Naive thymus-derived CD4-positive, alpha-beta T cell (primary cell): ENCODE results near the gene NELFCD. TPM values are rescaled to one million over a fixed set of nuclear protein-coding genes. Genes with fewer than 3 reads are reported as not detected.
A peak's percentile ranks its signal among the peaks of the same experiment; 100 is the strongest.

Experiments
- ATAC-seq: fragments of 150-1000 bp; cut with Tn5 transposase; 2 replicates; pipeline ENCODE4 v1.10.0; 2021; ENCODE audit warnings: mild to moderate bottlenecking, moderate library complexity
- CTCF ChIA-PET: fragments of 350-600 bp; sonication (Branson Sonifier 250); formaldehyde crosslinking; loops from one replicate; lab custom pipeline; 2021; ENCODE audit warnings: antibody characterized with exemption; lab: Charles Lee
- POLR2A ChIA-PET: fragments of 350-600 bp; sonication (Branson Sonifier 250); formaldehyde crosslinking; loops from one replicate; lab custom pipeline; 2021; ENCODE audit warnings: antibody characterized with exemption, inconsistent platforms; lab: Charles Lee
- DNase-seq, 9 donors: peaks; one replicate each; pipeline versions ENCODE4 v3.0.0 to v3.0.0-alpha.2; 2020 to 2022; ENCODE audit warnings: mixed read lengths in 1 of 9
- H3K27ac ChIP-seq: one replicate; pipeline ENCODE4 v1.7.0; 2013; ENCODE audit warnings: mild to moderate bottlenecking, low read depth, low read length, moderate library complexity
- H3K27me3 ChIP-seq, 2 donors: one replicate each; pipeline ENCODE4 v1.7.0; 2013; ENCODE audit warnings: low read length in 2 of 2, mild to moderate bottlenecking in 2 of 2, moderate library complexity in 2 of 2; ENCODE audit not compliant: control insufficient read depth in 2 of 2, insufficient read depth in 2 of 2
- H3K36me3 ChIP-seq, 3 experiments: 1 replicate in 2 of 3; 2 replicates in 1 of 3; pipeline ENCODE4 v1.7.0; 2013; ENCODE audit warnings: low read length in 3 of 3, mild to moderate bottlenecking in 3 of 3, moderate library complexity in 1 of 3; ENCODE audit not compliant: insufficient read depth in 3 of 3, control insufficient read depth in 2 of 3
- H3K4me1 ChIP-seq, 2 donors: one replicate each; pipeline ENCODE4 v1.7.0; 2013; ENCODE audit warnings: low read length in 2 of 2, mild to moderate bottlenecking in 2 of 2, moderate library complexity in 1 of 2; ENCODE audit not compliant: control insufficient read depth in 2 of 2, insufficient read depth in 2 of 2
- H3K4me3 ChIP-seq: 2 replicates; pipeline ENCODE4 v1.7.0; 2013; ENCODE audit warnings: mild to moderate bottlenecking, low read length
- H3K9me3 ChIP-seq, 3 experiments: 1 replicate in 2 of 3; 2 replicates in 1 of 3; pipeline ENCODE4 v1.7.0; 2013; ENCODE audit warnings: low read length in 3 of 3; ENCODE audit not compliant: control insufficient read depth in 2 of 3
- H3K27ac Mint-ChIP-seq, 9 donors: one replicate each; pipeline ENCODE4 v1.8.0; 2020 to 2022; ENCODE audit warnings: mixed read lengths in 9 of 9, mild to moderate bottlenecking in 8 of 9, moderate library complexity in 5 of 9, inconsistent platforms in 2 of 9
- H3K27me3 Mint-ChIP-seq, 5 donors: one replicate each; pipeline ENCODE4 v1.8.0; 2021 to 2022; ENCODE audit warnings: mixed read lengths in 5 of 5, mild to moderate bottlenecking in 1 of 5
- H3K36me3 Mint-ChIP-seq, 5 donors: one replicate each; pipeline ENCODE4 v1.8.0; 2020 to 2022; ENCODE audit warnings: mixed read lengths in 5 of 5, mild to moderate bottlenecking in 3 of 5, inconsistent platforms in 1 of 5
- H3K4me1 Mint-ChIP-seq, 7 donors: one replicate each; pipeline ENCODE4 v1.8.0; 2020 to 2022; ENCODE audit warnings: mixed read lengths in 7 of 7, mild to moderate bottlenecking in 3 of 7, inconsistent platforms in 1 of 7
- H3K4me3 Mint-ChIP-seq, 10 donors: one replicate each; pipeline ENCODE4 v1.8.0; 2020 to 2022; ENCODE audit warnings: mild to moderate bottlenecking in 10 of 10, mixed read lengths in 10 of 10, moderate library complexity in 6 of 10, inconsistent platforms in 2 of 10
- H3K9me3 Mint-ChIP-seq, 11 donors: one replicate each; pipeline ENCODE4 v1.8.0; 2020 to 2022; ENCODE audit warnings: mixed read lengths in 11 of 11, mild to moderate bottlenecking in 4 of 11, inconsistent platforms in 1 of 11, moderate library complexity in 1 of 11
- intact Hi-C, 2 donors: fragments of 100-400 bp; cut with micrococcal nuclease; formaldehyde crosslinking; loops; one replicate each; pipeline ENCODE4 v1.15.1; 2023
- polyA plus RNA-seq, 2 donors: library from polyadenylated mRNA; unstranded; fragments of 300-500 nt; fragmentation: Illumina TruSeq; gene quantifications; one replicate each; pipeline ENCODE4 v1.2.3, GENCODE V29; 2021
- total RNA-seq, 6 experiments: library from RNA in 5 of 6; stranded (reverse) in 5 of 6; gene quantifications; 1 replicate in 5 of 6; 2 replicates in 1 of 6; pipeline ENCODE4 v1.2.3 and lab custom pipeline; 2021 to 2026

NELFCD gene
- total and polyA plus RNA-seq, 7 experiments from 2014 or later: 65.0 to 96.1 (median 89.0) TPM

GRCh38 chr20:59042151-59042795 is 61.2 kb downstream of the NELFCD start, which contains the start of gene PRELID3B:
TSS of gene PRELID3B (minus strand) at chr20:59042786. CDS start at chr20:59042730, 56 bp downstream.
- ATAC-seq (peak; percentile 39), DNase-seq (peak in 5 of 9 donors; percentile 12 to 59 (median 16))
- peak within 1 kb of the TSS; percentile 81 to 96 (median 90) for H3K4me3 Mint-ChIP-seq
- Histone ChIP-seq H3K27ac (peak within 1 kb of the TSS; percentile 93), H3K4me1 (peaks cover 30 to 32% of the 10 kb centered on the region in 2 donors), H3K27me3 (no peaks in the 10 kb centered on the region), H3K36me3 (peaks cover 7 to 11% (median 10%) of the 10 kb centered on the region in 3 experiments), H3K4me3 (peak within 1 kb of the TSS; percentile 76), H3K9me3 (no peaks in the 10 kb centered on the region)
- peak within 1 kb of the TSS; percentile 76 to 96 (median 91) for H3K27ac Mint-ChIP-seq
- POLR2A ChIA-PET: interaction anchor here (0.6 to 4.3 kb wide), 9 partner anchors 8 to 156 kb away, joined by 3 to 58 read pairs (median 4); partner anchors contain the start of gene ATP5F1E
- CTCF ChIA-PET: interaction anchor here (1.0 kb wide), 1 partner anchor 18 kb away, joined by 3 read pairs; no protein-coding TSS in a partner anchor
- no peaks in the 10 kb centered on the region for H3K9me3 Mint-ChIP-seq
- H3K4me1 Mint-ChIP-seq: peaks cover 33 to 52% (median 50%) of the 10 kb centered on the region in 7 donors
- no peaks in the 10 kb centered on the region for H3K27me3 Mint-ChIP-seq
- peaks cover 3 to 23% (median 6%) of the 10 kb centered on the region in 5 donors for H3K36me3 Mint-ChIP-seq
- intact Hi-C loops: loop anchor here (1.0 to 5.0 kb wide), 11 partner anchors 10 to 1410 kb away; partner anchors contain the start of genes ATP5F1E (in 2 of the 2), NELFCD (in 2 of the 2), CTSZ (in 1 of the 2) and RAB22A (in 1 of the 2)

DNA sequence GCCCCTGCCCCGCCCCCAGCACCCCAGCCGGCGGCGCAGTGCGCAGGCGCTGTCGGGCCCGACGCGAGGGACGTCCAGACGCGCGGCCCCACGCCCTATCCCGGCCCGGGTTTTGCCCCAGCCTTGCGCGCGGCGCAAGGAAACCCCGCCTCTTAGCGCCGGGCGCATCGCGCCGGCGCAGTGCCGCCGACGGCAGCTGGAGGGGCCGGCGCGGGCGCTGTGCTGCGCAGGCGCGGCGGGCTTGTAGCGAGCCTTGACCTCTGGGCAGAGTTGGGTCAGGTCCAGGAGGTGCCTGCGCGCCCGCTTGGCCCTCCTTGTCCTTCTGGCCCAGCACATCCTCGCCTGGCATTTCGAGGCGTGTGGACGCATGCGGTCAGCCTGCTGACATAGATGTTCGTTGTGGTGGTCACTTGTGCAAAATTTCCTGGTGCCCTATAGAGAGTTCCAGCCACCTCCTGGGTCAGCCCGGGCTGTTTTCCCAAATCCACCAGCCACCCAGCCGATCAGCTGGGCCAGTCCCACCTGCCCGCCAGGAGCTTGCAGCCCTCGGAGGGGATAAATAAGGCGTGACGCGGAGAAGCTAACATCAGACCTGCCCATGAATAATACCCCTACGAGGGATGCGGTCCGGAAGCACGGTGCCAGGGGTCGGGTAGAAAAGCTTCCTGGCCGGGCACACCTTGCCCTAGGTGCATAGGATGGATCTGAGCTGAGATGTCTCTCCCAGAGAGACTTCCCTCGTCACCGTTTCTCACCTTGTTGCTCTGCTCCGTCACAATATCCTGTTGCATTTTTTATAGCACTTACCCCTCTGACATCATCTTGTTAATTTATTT is 62.0 kb downstream of the NELFCD start:
- Mint-ChIP-seq H3K4me1 (peaks cover 35 to 54% (median 50%) of the 10 kb centered on the region in 7 donors), H3K27me3 (no peaks in the 10 kb centered on the region), H3K4me3 (peak overlapping the region; percentile 81 to 96 (median 90)), H3K36me3 (peaks cover 3 to 16% (median 6%) of the 10 kb centered on the region in 5 donors), H3K9me3 (no peaks in the 10 kb centered on the region), H3K27ac (peak overlapping the region; percentile 76 to 96 (median 91))
- ATAC-seq (peak; percentile 98), DNase-seq (peak; percentile 90 to 98 (median 94))
- no peaks in the 10 kb centered on the region for H3K27me3 ChIP-seq
- peaks cover 30 to 32% of the 10 kb centered on the region in 2 donors for H3K4me1 ChIP-seq
- peak overlapping the region; percentile 93 for H3K27ac ChIP-seq
- ChIA-PET CTCF (interaction anchor here (0.5 to 1.1 kb wide), 4 partner anchors 17 to 361 kb away, joined by 3 read pairs; no protein-coding TSS in a partner anchor), POLR2A (interaction anchor here (0.9 to 4.3 kb wide), 10 partner anchors 8 to 392 kb away, joined by 3 to 58 read pairs (median 3); partner anchors contain the start of genes ATP5F1E and STX16)
- H3K4me3 ChIP-seq: peak overlapping the region; percentile 76
- H3K36me3 ChIP-seq: peaks cover 3 to 5% (median 4%) of the 10 kb centered on the region in 3 experiments
- no peaks in the 10 kb centered on the region for H3K9me3 ChIP-seq
- intact Hi-C loops: loop anchor here (1.0 to 5.0 kb wide), 11 partner anchors 11 to 1411 kb away; partner anchors contain the start of genes ATP5F1E (in 2 of the 2), NELFCD (in 2 of the 2), CTSZ (in 1 of the 2) and RAB22A (in 1 of the 2)

DNA sequence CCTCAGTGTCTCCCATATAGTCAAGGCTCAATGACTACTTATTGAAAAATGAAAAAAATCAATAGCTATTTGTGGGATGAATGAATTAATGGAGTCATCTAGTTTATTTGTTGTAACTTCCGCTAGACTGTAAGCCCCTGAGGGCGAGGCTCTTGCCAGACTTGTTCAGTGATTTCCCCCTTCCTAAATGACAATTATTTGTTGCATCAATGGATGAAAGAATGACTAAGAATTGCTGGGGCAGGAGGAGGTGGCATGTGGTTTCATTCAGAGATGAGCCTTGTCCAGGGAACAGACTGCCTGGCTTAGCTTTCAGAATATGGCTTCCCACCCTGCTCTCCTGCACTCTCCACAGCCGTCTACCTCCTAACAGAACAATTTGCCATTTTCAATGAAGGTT is 62.6 kb downstream of the NELFCD start:
- DNase-seq (peak in 1 of 9 donors; percentile 2), ATAC-seq (no peak)
- Histone ChIP-seq H3K27me3 (no peaks in the 10 kb centered on the region), H3K4me1 (peaks cover 30 to 32% of the 10 kb centered on the region in 2 donors), H3K9me3 (no peaks in the 10 kb centered on the region), H3K4me3 (no peak overlapping the region), H3K27ac (peak overlapping the region; percentile 93), H3K36me3 (no peaks in the 10 kb centered on the region)
- ChIA-PET CTCF (interaction anchor here (0.5 to 1.1 kb wide), 3 partner anchors 46 to 360 kb away, joined by 3 read pairs; no protein-coding TSS in a partner anchor), POLR2A (interaction anchor here (0.7 to 4.3 kb wide), 8 partner anchors 11 to 393 kb away, joined by 3 to 58 read pairs (median 4); partner anchors contain the start of genes ATP5F1E and STX16)
- Mint-ChIP-seq H3K4me3 (peak overlapping the region; percentile 75 to 92 (median 88)), H3K36me3 (peaks cover 3 to 14% (median 6%) of the 10 kb centered on the region in 5 donors), H3K27me3 (no peaks in the 10 kb centered on the region), H3K9me3 (no peaks in the 10 kb centered on the region), H3K4me1 (peaks cover 35 to 55% (median 48%) of the 10 kb centered on the region in 7 donors), H3K27ac (peak overlapping the region; percentile 47 to 95 (median 90))
- intact Hi-C loops: loop anchor here (2.0 to 5.0 kb wide), 7 partner anchors 37 to 1411 kb away; partner anchors contain the start of genes CTSZ (in 1 of the 2) and RAB22A (in 1 of the 2)

GRCh38 chr20:59044295-59044694 is 63.2 kb downstream of the NELFCD start:
- no peak for ATAC-seq
- intact Hi-C loops: loop anchor here (5.0 kb wide), 3 partner anchors 178 to 1412 kb away; partner anchors contain the start of gene RAB22A (in 1 of the 2)
- no peaks in the 10 kb centered on the region for H3K27me3 ChIP-seq
- H3K9me3 Mint-ChIP-seq: no peaks in the 10 kb centered on the region
- POLR2A ChIA-PET: interaction anchor here (0.7 to 4.3 kb wide), 3 partner anchors 12 to 392 kb away, joined by 3 to 58 read pairs (median 3); partner anchors contain the start of gene ATP5F1E
- H3K36me3 ChIP-seq: no peaks in the 10 kb centered on the region
- H3K9me3 ChIP-seq: no peaks in the 10 kb centered on the region
- peaks cover 0 to 2% (median under 1%) of the 10 kb centered on the region in 5 donors for H3K27me3 Mint-ChIP-seq
- DNase-seq: no peak
- H3K27ac ChIP-seq: no peak overlapping the region
- peak overlapping the region in 1 of 10 donors; percentile 84 for H3K4me3 Mint-ChIP-seq
- H3K4me1 Mint-ChIP-seq: peaks cover 30 to 50% (median 42%) of the 10 kb centered on the region in 7 donors
- peaks cover 30 to 32% of the 10 kb centered on the region in 2 donors for H3K4me1 ChIP-seq
- no peak overlapping the region for H3K4me3 ChIP-seq
- H3K36me3 Mint-ChIP-seq: peaks cover 0 to 14% (median 6%) of the 10 kb centered on the region in 5 donors
- H3K27ac Mint-ChIP-seq: peak overlapping the region in 6 of 9 donors; percentile 76 to 95 (median 88)
- CTCF ChIA-PET: no interaction called here

Other genes with a start within 250 kb of the NELFCD start
- 1 to 10 TPM in 3 of 5 experiments, under 1 TPM in 2; 0.13 to 2.0 (median 1.5) TPM for gene GNAS-AS1, start 130.4 kb upstream of the NELFCD start, total RNA-seq
- not detected for gene GNAS-AS1, start 130.4 kb upstream of the NELFCD start, polyA plus RNA-seq
- 100 to 1,000 TPM; 694 to 907 (median 775) TPM for gene GNAS, start 128.5 kb upstream of the NELFCD start, total RNA-seq
- 100 to 1,000 TPM; 147 to 221 TPM for gene GNAS, start 128.5 kb upstream of the NELFCD start, polyA plus RNA-seq
- gene CTSZ, start 26.0 kb downstream of the NELFCD start, total RNA-seq: 100 to 1,000 TPM in 1 of 5 experiments, 10 to 100 TPM in 4; 29.5 to 165 (median 34.1) TPM
- 1 to 10 TPM; 1.0 to 3.0 TPM for gene CTSZ, start 26.0 kb downstream of the NELFCD start, polyA plus RNA-seq
- 1 to 10 TPM in 1 of 5 experiments, under 1 TPM in 1, not detected in 3; 0.98 to 9.5 TPM for gene TUBB1, start 38.2 kb downstream of the NELFCD start, total RNA-seq
- gene TUBB1, start 38.2 kb downstream of the NELFCD start, polyA plus RNA-seq: under 1 TPM; 0.14 to 0.22 TPM
- 10 to 100 TPM; 57.0 to 81.7 (median 67.4) TPM for gene ATP5F1E, start 51.1 kb downstream of the NELFCD start, total RNA-seq
- 10 to 100 TPM; 31.4 to 75.7 TPM for gene ATP5F1E, start 51.1 kb downstream of the NELFCD start, polyA plus RNA-seq
- 10 to 100 TPM; 37.1 to 70.4 (median 44.0) TPM for gene PRELID3B, start 61.5 kb downstream of the NELFCD start, total RNA-seq
- 10 to 100 TPM; 17.6 to 27.4 TPM for gene PRELID3B, start 61.5 kb downstream of the NELFCD start, polyA plus RNA-seq
- 10 to 100 TPM in 4 of 5 experiments, 1 to 10 TPM in 1; 8.5 to 37.8 (median 35.5) TPM for gene ZNF831, start 182.6 kb downstream of the NELFCD start, total RNA-seq
- 1 to 10 TPM; 5.6 to 7.8 TPM for gene ZNF831, start 182.6 kb downstream of the NELFCD start, polyA plus RNA-seq